Endothelial cell of umbilical vein (primary cell): ENCODE results near the gene SMAD6. TPM values are rescaled to one million over a fixed set of nuclear protein-coding genes. Genes with fewer than 3 reads are reported as not detected.

ENCODE experiments used
- BruUV-seq: library from RNA; stranded (reverse); fragments of 400-500 nt; replicated peaks from 2 replicates; lab custom pipeline; 2021; lab: Mats Ljungman, UMichigan
- CTCF ChIA-PET: fragments of 300-600, 350-600 bp; sonication (Branson Sonifier 250); formaldehyde crosslinking; loops from one replicate; lab custom pipeline; 2021; ENCODE audit warnings: antibody characterized with exemption, inconsistent platforms; lab: Charles Lee
- POLR2A ChIA-PET: fragments of 300-600, 350-600 bp; sonication (Branson Sonifier 250); formaldehyde crosslinking; loops from one replicate; lab custom pipeline; 2021; ENCODE audit warnings: antibody characterized with exemption, inconsistent platforms; lab: Charles Lee
- DNase-seq: peaks from one replicate; pipeline ENCODE4 v3.0.0-alpha.2; 2011; ENCODE audit warnings: low read depth, low spot score
- FAIRE-seq: peaks from 2 replicates; lab custom pipeline; 2011; peaks lifted over from hg19 to GRCh38; lab: Jason Lieb, UNC
- H2AFZ ChIP-seq: 2 replicates; pipeline ENCODE4 v1.6.0; 2012; ENCODE audit warnings: low read depth, low read length, control low read depth, inconsistent platforms
- H3K27ac ChIP-seq: 2 replicates; pipeline ENCODE4 v1.5.1; 2011; ENCODE audit warnings: low read depth, mild to moderate bottlenecking, control low read depth, low read length, moderate library complexity; ENCODE audit not compliant: insufficient read depth
- H3K27me3 ChIP-seq, 2 experiments: 2 replicates each; pipeline versions ENCODE4 v1.6.0 to v1.6.1; 2011; ENCODE audit warnings: low read length in 2 of 2, mixed read lengths in 1 of 2; ENCODE audit not compliant: control insufficient read depth in 2 of 2, insufficient read depth in 2 of 2
- H3K36me3 ChIP-seq, 2 experiments: 2 replicates in 1 of 2; 3 replicates in 1 of 2; pipeline ENCODE4 v1.5.1; 2011; ENCODE audit warnings: low read length in 2 of 2, mild to moderate bottlenecking in 1 of 2, moderate library complexity in 1 of 2; ENCODE audit not compliant: control insufficient read depth in 2 of 2, insufficient read depth in 2 of 2; ENCODE audit errors: extremely low read depth in 1 of 2
- H3K4me1 ChIP-seq: 3 replicates; pipeline ENCODE4 v1.5.1; 2011; ENCODE audit warnings: mild to moderate bottlenecking, low read length; ENCODE audit not compliant: control insufficient read depth, insufficient read depth; ENCODE audit errors: extremely low read depth
- H3K4me2 ChIP-seq: 2 replicates; pipeline ENCODE4 v1.6.1; 2011; ENCODE audit warnings: low read length, control low read depth, mixed read lengths; ENCODE audit not compliant: insufficient read depth
- H3K4me3 ChIP-seq, 3 experiments: fragments of 200-600 bp in 1 of 3; sonication (generic), shearing (Covaris generic) in 1 of 3; replicated peaks in 1 of 3; 2 replicates each; pipeline ENCODE4 v1.5.1; 2011 to 2016; ENCODE audit warnings: control low read depth in 3 of 3, low read length in 3 of 3, mild to moderate bottlenecking in 2 of 3, inconsistent platforms in 1 of 3, low read depth in 1 of 3, moderate library complexity in 1 of 3; ENCODE audit not compliant: insufficient read depth in 1 of 3
- H3K79me2 ChIP-seq: 2 replicates; pipeline ENCODE4 v1.6.0; 2012; ENCODE audit warnings: low read length, inconsistent platforms; ENCODE audit not compliant: control insufficient read depth, insufficient read depth
- H3K9ac ChIP-seq: replicated peaks from 2 replicates; pipeline ENCODE3; 2011; ENCODE audit warnings: low read length, control low read depth; ENCODE audit not compliant: insufficient read depth; ENCODE audit errors: extremely low read depth
- H3K9me1 ChIP-seq: replicated peaks from 3 replicates; pipeline ENCODE4 v1.6.0; 2011; ENCODE audit warnings: mild to moderate bottlenecking, low read length; ENCODE audit not compliant: control insufficient read depth, insufficient read depth; ENCODE audit errors: extremely low read depth
- H3K9me3 ChIP-seq: replicated peaks from 2 replicates; pipeline ENCODE4 v1.5.1; 2012; ENCODE audit warnings: low read length, inconsistent platforms; ENCODE audit not compliant: control insufficient read depth, insufficient read depth
- H4K20me1 ChIP-seq: replicated peaks from 2 replicates; pipeline ENCODE3; 2011; ENCODE audit warnings: mild to moderate bottlenecking, low read length; ENCODE audit not compliant: control insufficient read depth, insufficient read depth; ENCODE audit errors: extremely low read depth
- CTCF ChIP-seq, 2 donors: IDR thresholded peaks; 1 replicate in 1 of 2; 2 replicates in 1 of 2; pipeline ENCODE4 v1.5.1; 2011; ENCODE audit warnings: low read length in 2 of 2, mild to moderate bottlenecking in 2 of 2, moderate library complexity in 2 of 2, control low read depth in 1 of 2, inconsistent platforms in 1 of 2, low read depth in 1 of 2; ENCODE audit not compliant: insufficient read depth in 1 of 2; ENCODE audit errors: extremely low read depth in 1 of 2
- EZH2 ChIP-seq: IDR thresholded peaks from 2 replicates; pipeline ENCODE4 v1.6.1; 2012; ENCODE audit warnings: borderline replicate concordance, low read depth, mild to moderate bottlenecking, moderate library complexity, low read length, inconsistent platforms; ENCODE audit not compliant: severe bottlenecking
- FOS ChIP-seq: IDR thresholded peaks from 2 replicates; pipeline ENCODE4 v1.6.1; 2011; ENCODE audit warnings: mild to moderate bottlenecking, low read length, moderate library complexity, borderline replicate concordance; ENCODE audit not compliant: insufficient read depth
- GATA2 ChIP-seq: IDR thresholded peaks from 2 replicates; pipeline ENCODE4 v1.7.0; 2011; ENCODE audit warnings: low read depth, mild to moderate bottlenecking, moderate library complexity, mixed read lengths, low read length; ENCODE audit not compliant: insufficient read length, insufficient read depth
- JUN ChIP-seq: IDR thresholded peaks from 2 replicates; pipeline ENCODE4 v1.6.1; 2011; ENCODE audit warnings: borderline replicate concordance, low read depth; ENCODE audit not compliant: insufficient read length, insufficient read depth
- MAX ChIP-seq: IDR thresholded peaks from 2 replicates; pipeline ENCODE4 v1.6.1; 2011; ENCODE audit not compliant: insufficient read depth, insufficient read length
- MYC ChIP-seq: IDR thresholded peaks from one replicate; pipeline ENCODE4 v1.6.1; 2011; ENCODE audit warnings: mild to moderate bottlenecking, low read depth, low read length
- POLR2A ChIP-seq: IDR thresholded peaks from 2 replicates; pipeline ENCODE4 v1.6.1; 2012; ENCODE audit warnings: low read depth, mild to moderate bottlenecking, control low read depth, low read length
- POLR2AphosphoS5 ChIP-seq: IDR thresholded peaks from 2 replicates; pipeline ENCODE4 v1.6.1; 2012; ENCODE audit warnings: low read depth, mild to moderate bottlenecking, control low read depth, low read length, moderate library complexity; ENCODE audit not compliant: insufficient read depth
- dilution Hi-C: fragments of 300-500 bp; cut with MboI; formaldehyde crosslinking; loops from one replicate; pipeline ENCODE4 v1.15.0; 2019; ENCODE audit warnings: low sequenced_read_pairs; ENCODE audit not compliant: extremely low pct_ligation_motif_present
- intact Hi-C: fragments of 100-400 bp; cut with micrococcal nuclease; formaldehyde crosslinking; loops from one replicate; pipeline ENCODE4 v1.10.0; 2022
- polyA plus RNA-seq, 4 experiments: library from polyadenylated mRNA; depleted of rRNA in 3 of 4; stranded (reverse) in 3 of 4; unstranded in 1 of 4; fragments of >200 nt; gene quantifications; 2 replicates each; pipeline versions ENCODE4 v1.2.1 to v1.2.3, GENCODE V29; 2011 to 2012; ENCODE audit warnings: missing spikeins in 1 of 4
- total RNA-seq: library from RNA; stranded (reverse); gene quantifications from 2 replicates; pipeline ENCODE4 v1.2.3, GENCODE V29; 2021

The SMAD6 gene
- total and polyA plus RNA-seq, 2 donors (not counting 3 experiments of a cell fraction or from before 2014, with no cell fraction given), result 7.3 to 12.5 TPM

- intact Hi-C loops, result no loop called here
- Histone ChIP-seq H3K79me2 (peaks cover 15% of the 10 kb centered on the region), H4K20me1 (no peaks in the 10 kb centered on the region), H2AFZ (no peak overlapping the region), H3K4me3 (no peak overlapping the region), H3K4me2 (no peak overlapping the region), H3K4me1 (peaks cover 43% of the 10 kb centered on the region), H3K9ac (no peak overlapping the region), H3K36me3 (peaks cover 0 to 4% of the 10 kb centered on the region in 2 experiments), H3K9me1 (no peaks in the 10 kb centered on the region), H3K9me3 (no peaks in the 10 kb centered on the region), H3K27me3 (no peaks in the 10 kb centered on the region), H3K27ac (no peak overlapping the region)
- ChIA-PET CTCF (interaction anchor here (1.4 kb wide), 1 partner anchor 7 kb away, joined by 3 read pairs; no protein-coding TSS in a partner anchor), POLR2A (no interaction called here)
- FAIRE-seq (no peak), DNase-seq (no peak)
- BruUV-seq, result no TSS peak
- dilution Hi-C loops, result no loop called here
- no peak for TF ChIP-seq FOS
- no peak for TF ChIP-seq EZH2
- TF ChIP-seq POLR2A, result no peak
- TF ChIP-seq POLR2AphosphoS5, result no peak
- TF ChIP-seq JUN, result no peak
- TF ChIP-seq CTCF (IDR thresholded peaks at IDR 0.05; ENCODE audit: extremely low read depth in 1 of 2, insufficient read depth in 1 of 2, low read depth in 1 of 2, low read length in 2 of 2), result no peak
- no peak for TF ChIP-seq MYC
- TF ChIP-seq MAX, result no peak
- no peak for TF ChIP-seq GATA2
These were observed 53.4 kb downstream of the SMAD6 start for GRCh38 chr15:66755298-66756068.
